AG10803 (cell line): ENCODE measurements around the gene RND3.

ENCODE experiments used
- DNase-seq: peaks from one replicate; pipeline ENCODE4 v3.0.0; 2010; ENCODE audit warnings: low read depth
- H3K4me3 ChIP-seq: 2 replicates; pipeline ENCODE4 v1.5.1; 2011; ENCODE audit warnings: mild to moderate bottlenecking, low read length, control low read depth
- TF ChIP-seq, protein P1 (sequence below): conservative IDR thresholded peaks from 2 replicates; pipeline ENCODE4 v1.5.1; 2011; ENCODE audit warnings: mild to moderate bottlenecking, low read length, control low read depth, inconsistent platforms

RND3 gene, protein sequence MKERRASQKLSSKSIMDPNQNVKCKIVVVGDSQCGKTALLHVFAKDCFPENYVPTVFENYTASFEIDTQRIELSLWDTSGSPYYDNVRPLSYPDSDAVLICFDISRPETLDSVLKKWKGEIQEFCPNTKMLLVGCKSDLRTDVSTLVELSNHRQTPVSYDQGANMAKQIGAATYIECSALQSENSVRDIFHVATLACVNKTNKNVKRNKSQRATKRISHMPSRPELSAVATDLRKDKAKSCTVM

DNA sequence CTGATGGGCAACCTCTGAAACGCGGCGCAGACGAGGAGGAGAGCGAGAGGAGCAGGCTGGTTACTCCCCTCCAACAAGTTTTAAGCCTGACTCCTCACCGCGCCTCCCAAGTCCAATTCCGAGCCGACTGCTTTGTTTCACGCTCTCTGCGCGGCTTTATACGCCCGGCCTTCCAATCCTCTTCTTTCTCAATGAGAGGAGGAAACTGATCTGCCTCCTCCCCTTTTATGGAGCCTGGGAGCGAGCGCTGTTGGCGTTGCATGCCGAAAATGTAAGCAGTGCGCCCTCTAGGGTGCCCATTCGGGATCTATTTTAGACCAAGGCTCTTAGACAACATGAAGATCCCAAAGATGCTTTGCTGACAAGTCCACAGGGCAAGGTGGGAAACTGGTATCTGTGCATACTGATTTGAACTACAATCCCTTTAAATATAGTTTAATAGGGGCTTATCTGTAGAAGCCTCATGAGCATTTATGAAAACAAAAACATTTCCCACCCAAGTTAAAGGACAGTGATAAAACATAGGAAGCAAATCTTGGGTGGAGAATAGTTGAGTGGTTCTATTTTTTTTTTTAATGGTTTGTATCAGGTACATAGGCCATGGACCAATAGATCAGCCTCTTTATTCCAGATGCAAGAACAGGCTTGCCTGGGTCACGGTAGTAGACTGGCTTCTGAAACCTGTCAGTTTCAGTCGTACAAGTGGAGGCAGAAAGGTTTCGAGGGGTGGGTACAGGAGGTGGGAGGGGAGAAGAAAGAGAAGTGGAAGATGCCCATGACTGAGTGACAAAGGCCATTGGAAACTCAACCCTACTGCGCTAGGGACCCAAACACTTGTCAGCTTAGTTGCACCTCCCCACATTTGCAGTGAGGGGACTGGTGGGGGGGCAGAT is at the start of gene RND3:
RND3 (minus strand) TSS at position 131 of the 893 bp plus-strand sequence. CDS start 250 bp downstream, outside the sequence.
- DNase-seq, result peak; percentile 99
- peak within 1 kb of the TSS; percentile 95 for H3K4me3 ChIP-seq
- TF ChIP-seq, protein P1, sequence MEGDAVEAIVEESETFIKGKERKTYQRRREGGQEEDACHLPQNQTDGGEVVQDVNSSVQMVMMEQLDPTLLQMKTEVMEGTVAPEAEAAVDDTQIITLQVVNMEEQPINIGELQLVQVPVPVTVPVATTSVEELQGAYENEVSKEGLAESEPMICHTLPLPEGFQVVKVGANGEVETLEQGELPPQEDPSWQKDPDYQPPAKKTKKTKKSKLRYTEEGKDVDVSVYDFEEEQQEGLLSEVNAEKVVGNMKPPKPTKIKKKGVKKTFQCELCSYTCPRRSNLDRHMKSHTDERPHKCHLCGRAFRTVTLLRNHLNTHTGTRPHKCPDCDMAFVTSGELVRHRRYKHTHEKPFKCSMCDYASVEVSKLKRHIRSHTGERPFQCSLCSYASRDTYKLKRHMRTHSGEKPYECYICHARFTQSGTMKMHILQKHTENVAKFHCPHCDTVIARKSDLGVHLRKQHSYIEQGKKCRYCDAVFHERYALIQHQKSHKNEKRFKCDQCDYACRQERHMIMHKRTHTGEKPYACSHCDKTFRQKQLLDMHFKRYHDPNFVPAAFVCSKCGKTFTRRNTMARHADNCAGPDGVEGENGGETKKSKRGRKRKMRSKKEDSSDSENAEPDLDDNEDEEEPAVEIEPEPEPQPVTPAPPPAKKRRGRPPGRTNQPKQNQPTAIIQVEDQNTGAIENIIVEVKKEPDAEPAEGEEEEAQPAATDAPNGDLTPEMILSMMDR, result peak; percentile 92

DNA sequence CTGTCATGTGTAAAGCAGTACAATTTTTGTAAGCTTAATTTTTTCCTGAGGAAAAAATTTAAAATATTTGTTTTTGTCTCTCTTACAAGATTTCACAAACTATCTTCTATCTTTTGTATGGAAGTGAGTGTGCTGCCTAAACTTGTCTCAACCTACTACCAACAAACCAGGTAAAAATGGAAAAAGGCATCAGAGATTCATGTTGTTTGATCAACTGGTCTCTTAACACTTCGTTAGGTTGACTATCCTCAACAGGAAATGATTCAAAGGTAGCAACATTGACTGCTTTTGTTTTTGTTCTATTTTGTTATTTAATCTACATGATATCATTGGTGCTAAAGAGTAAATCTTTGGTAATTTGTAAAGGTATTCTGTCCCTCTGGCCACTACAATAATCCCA is 47.7 kb upstream of the RND3 start:
- DNase-seq, result no peak
- TF ChIP-seq, protein P1, result no peak
- no peak overlapping the region for H3K4me3 ChIP-seq

DNA sequence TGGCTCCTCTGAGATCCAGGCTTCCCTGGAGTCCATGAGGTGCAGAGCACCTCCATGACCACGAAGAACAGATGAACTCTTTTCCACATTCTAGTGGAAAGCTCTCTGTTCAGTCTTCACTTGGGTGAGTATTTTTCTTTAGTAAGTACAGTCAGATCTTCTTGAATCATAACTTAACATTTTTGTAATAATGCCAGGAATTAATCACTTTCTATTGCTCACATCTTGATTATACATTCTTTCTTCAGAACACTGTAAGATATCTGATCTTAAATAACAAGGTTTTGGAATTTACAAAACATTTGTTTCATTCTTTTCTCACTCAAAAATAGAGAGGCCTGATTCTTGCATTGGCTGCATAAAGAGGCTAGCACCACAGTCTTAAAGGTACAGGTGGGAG is 45.4 kb upstream of the RND3 start:
- no peak overlapping the region for H3K4me3 ChIP-seq
- TF ChIP-seq, protein P1, result no peak
- peak; percentile 88 for DNase-seq

DNA sequence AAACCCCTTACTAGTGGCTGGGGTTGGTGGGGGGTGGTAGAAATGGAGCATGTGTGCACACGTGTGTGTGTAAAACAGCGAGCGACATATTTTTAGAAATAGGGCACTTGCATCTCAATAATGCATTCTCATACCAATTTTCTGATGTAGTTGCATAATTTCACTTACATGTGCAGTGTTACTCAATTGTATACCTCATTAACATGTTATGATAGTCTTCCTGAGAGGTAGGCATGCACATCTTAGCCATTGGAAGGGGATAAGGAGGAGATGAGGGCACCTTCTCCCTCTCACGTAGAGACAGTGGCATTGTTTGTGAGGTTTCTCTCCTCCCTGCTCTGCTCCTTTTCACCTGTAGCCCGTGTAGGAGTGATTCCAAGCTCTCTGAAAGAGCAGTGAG is 44.6 kb upstream of the RND3 start:
- H3K4me3 ChIP-seq, result no peak overlapping the region
- no peak for DNase-seq
- TF ChIP-seq, protein P1, result no peak

DNA sequence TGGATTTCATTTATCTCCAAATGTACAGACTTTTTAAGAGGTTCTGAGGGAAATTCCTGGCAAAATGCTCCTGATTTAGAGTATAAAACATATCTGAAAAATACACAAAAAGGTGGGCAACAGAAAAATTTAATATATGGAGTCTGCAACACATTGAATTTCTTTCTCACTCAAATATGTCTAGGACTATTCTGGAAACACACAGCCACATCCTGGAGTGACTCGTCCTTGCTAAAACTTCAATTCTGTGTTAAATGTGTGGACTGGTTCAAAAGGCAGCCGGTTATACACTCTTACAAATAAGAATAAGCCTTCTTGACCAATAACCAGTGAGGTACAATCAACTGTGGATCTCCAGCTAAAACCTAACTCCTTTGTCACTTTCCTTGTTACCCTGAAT is 44.1 kb upstream of the RND3 start:
- no peak overlapping the region for H3K4me3 ChIP-seq
- peak; percentile 48 for DNase-seq
- TF ChIP-seq, protein P1, result no peak

DNA sequence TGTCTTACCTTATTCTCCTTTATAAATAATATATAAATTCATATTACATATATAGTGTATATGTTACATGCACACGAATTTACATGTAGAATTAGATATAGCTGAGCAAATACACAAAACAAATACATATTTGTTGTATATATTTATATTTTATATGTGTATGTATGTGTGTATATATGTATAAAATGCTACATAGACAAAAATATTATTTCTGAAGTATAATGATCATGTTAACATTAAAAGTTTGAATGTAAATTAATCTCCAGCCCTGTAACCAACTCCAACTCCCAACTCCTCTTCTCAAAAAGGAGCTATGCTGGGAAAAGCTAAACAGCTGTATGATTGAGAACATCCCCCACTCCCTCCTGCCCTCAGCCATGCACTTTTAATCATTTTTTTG is 42.7 kb upstream of the RND3 start:
- TF ChIP-seq, protein P1, result no peak
- H3K4me3 ChIP-seq, result no peak overlapping the region
- no peak for DNase-seq
